Stimulated activated CD8-positive, alpha-beta memory T cell treated with anti-CD3 and anti-CD28 coated beads, Interleukin-7, amount 100 ng/mL, for 24 hours (primary cell): ENCODE measurements around the gene ANKRD31.

ENCODE experiments used
- DNase-seq: peaks from one replicate; pipeline ENCODE4 v3.0.0-alpha.2; 2020; ENCODE audit warnings: low read depth

ANKRD31 gene

DNA sequence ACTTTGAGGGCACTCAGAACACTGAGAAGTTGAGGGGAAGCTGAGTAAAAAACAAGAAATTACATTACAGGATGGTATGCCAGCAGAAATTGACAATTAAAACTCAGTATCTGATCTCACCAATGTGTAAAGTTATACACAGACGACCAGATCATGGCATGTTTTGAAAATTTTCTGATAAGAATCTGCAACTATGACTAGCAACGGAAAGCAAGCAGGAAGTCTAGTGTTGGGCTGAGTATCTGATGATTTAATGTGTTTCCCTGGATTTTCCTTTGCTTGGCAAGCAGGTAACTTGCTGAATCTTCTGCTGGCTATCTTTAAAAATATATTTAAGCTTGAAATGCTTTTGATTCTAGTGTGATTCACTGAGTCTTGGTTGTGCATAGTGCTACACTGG lies 179.1 kb downstream of the ANKRD31 start:
- DNase-seq, result no peak

DNA sequence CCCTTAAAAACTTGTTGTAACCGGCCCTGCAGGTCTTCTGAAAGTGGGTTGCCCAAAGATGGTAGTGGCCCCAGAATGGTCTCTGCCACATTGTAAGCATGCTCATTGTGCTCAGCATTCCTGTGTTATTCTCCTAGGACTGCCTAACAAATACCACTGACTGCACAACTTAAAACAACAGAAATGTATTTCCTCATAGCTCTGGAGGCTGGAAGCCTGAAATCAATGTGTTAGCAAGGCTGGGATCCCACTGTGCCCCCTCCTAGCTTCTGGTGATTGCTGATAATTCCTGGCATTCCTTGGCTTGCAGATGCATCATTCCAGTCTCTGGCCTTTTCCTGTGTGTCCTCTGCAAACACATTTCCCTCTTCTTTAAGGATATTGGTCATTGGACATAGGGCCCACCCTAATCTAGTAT lies 180.9 kb downstream of the ANKRD31 start:
- DNase-seq, result no peak

DNA sequence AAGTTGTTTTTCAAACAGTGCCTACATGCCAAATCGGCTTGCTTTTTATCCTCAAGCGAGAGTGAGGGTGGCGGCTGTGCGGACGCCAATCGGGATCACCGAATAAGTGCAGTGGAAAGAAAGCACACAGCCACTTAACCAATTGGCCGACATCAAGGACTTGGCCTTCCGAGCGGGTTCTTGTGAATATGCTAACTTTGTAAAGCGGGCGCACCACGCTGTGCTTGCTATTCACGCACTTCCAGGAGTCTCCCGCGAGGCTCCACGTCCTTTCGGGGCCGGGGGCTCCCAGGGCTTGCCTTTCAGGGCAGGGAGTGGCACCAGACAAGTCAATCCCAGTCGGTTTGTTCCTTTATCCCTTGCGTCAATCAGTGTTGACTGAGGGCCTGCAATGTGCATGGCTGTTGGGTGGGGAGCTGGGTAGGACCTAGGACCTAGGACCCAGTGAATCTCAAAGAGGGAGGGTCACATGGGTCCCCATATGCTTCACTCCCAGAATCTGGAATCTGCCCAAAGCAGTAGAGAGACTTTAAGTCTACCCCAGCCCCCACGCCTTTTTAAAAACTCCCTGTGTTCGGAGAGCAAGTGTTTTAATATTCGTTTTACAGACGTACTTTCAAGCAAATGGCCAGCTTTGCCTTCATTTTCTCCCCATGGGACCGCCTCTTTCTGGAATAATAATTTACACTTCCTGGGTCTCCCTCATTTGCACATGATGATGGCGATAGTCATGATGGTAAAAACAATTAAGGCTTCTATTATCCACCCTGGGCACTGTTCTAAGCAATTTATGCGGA lies 182.3 kb downstream of the ANKRD31 start:
- DNase-seq, result no peak

DNA sequence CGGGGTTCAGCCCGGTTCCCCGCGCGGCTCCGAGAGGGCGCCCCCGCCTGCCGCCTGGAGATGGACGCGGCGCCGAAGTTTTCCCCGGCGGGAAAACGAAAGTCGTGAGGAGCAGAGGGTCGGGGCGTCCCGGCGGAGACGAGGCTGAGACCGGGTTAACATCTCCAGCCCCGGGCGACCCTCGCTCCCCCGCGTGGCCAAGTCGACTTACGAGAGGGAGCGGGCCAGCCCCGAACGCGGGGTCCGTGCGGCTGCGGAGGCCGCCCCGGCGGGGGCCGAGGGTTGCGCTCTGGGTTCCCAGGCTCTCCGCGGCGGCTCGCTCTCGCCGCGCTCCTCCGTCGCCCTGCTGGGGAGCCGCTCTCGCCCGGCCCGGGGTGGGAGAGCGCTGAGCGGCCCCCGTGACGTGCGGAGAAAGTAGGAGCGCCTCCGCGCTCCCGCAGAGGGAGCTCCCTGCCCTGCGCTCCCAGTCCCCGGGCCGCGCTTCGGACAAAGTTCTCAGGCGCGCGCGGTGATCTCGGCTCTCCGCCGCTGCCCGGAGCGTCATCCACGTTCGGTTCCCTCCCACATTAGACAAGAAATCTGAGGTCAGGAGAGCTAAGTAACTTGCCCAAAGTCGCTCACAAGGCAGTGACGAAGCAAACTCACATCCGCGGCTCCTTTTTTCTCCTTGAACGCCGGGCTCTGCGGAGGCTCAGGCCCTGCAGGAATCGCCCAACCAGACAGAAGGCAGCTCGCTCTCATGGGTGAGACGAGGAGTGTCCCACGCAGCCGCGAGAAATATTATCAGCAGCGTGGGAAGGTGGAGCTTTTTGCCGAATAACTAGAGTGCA lies 183.2 kb downstream of the ANKRD31 start:
- no peak for DNase-seq

DNA sequence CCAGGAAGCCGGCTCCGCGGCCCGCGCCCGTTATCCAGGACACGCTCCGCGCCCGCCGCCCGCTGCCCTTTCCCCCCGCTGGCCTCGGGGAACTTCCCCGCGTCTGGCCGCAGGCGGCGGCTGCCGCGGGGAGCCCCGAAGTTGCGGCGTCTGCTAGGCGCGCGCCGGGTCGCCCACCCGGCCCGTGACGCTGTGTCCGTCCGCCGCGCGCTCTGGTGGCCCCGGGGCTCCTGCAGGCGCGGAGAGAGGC lies 183.7 kb downstream of the ANKRD31 start:
- no peak for DNase-seq

DNA sequence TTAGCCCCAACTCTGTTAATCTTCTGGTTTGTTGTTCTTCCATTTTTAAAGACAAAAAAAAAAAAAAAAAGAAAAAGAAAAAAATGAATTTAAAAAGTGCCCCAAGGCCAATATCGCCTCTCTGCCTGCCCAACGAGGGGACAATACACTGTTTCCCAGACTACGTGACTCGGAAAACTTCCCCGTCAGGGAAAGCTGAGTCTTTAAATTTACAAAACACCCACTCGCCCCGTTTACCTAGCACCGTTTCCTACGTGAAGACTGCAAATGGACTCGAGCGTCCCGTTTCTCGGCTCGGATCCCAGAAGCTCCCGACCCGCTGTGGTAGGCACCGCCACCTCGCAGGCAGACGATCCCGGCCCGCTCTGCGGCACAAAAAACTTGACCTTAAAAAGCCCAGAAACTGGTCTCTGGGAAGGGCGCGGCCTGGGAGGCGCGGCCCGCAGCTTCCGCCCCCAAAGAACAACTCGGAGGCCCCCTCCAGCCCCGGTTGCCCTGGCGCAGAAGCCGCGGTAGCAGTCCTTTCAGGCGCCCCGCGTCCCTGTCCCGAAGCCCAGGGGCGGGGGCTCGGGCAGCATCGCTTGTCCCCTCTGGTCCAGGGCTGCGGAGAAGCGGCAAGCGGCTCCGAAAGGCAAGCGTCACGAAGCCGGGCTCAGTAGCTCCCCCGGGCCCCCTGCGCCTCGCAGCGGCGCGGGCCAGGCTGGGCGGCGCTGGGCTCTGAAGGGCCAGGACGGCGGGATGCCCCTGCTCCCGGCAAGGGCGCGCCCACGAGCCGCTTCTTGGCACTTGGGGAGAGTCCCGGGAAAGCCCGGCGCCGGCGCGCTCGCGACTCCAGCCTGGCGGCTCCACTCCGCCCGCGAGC lies 184.3 kb downstream of the ANKRD31 start, which contains the start of gene GCNT4:
Gene GCNT4, minus strand, starts transcription at position 367 of the 862 bp plus-strand sequence. CDS start 22,521 bp downstream, outside the sequence.
- DNase-seq, result no peak

DNA sequence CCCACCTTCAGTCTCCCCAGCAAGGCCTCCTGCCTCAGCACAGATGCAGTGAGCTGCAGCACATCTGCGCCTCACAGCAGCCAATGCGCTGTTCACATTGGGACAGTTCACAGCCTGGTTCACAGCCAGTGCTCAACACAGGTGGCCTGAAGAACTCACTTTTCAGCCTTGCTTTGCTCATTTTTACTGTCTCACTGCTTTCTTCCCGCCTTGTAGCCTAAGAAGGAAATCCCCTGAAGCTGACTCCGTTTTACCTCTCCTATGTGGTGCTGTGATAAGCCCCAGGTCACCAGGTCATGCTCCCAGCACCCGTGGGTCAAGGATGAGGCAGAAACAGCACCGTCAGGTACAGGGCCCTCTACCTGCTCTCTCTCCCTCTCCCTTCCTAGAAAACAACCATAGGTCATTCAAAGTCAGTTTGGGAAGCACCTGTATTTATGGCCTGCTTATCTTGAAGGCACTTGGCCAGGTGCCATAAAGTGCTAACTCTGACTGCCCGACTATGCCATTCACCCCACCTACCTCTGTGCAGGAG lies 185.4 kb downstream of the ANKRD31 start:
- DNase-seq, result no peak

DNA sequence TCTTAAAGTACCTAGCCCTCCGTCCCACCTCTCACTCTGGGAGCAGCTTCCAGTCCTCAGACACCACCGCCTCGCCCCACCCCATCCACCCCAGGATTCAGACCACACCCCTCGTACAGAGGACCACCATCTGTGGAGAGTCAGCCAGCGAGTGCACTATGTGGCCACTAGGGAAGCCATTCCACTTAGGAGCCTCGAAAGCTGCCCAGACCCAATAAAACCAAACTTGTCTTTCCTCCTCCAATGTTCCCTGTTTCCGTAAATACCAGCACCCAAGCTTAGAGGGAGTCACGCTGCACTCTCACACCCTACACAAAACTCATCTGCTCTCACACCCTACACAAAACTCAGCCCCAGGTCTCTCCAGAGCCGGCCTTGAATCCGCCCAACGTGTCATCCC lies 186.3 kb downstream of the ANKRD31 start:
- DNase-seq, result no peak

DNA sequence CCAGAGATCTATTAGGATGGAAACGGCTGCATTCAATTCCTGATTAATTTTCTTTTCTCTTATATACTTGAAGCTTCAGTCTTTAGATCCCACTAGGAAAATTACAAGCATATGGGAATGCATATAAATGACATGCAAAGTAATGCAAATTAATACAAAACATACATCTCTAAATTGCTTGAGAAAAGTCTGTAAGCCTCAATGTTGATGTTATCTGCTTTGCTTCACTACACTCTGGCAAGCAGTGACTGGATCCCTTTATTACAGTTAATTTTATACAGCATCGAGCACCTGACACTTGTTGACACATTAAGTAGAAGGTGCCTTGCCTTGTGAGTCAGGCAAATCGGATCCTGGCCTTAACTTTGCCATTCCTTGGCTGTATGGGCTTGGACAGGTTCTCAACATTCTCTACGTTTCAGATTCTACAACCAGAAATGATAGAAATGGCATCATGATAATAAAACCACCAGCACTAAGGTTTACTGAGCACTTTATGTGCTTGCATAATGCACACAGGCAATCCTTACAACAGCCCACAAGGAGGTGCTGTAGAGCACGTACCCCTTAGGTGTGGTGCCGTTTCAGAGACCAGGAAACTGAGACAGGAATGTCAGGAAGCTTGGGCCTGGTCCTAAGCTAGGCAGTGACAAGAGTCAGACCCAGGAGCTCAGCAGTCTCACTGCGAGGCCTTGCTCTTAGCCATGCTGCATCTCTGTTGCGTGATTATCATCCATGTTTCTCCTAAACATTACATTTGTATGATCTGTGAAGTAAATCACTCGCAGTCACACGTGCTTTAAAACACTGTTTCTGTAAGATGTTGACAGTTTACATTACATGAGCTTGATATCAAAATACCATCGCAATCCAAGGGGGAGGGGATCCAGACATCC lies 187.0 kb downstream of the ANKRD31 start:
- DNase-seq, result no peak

DNA sequence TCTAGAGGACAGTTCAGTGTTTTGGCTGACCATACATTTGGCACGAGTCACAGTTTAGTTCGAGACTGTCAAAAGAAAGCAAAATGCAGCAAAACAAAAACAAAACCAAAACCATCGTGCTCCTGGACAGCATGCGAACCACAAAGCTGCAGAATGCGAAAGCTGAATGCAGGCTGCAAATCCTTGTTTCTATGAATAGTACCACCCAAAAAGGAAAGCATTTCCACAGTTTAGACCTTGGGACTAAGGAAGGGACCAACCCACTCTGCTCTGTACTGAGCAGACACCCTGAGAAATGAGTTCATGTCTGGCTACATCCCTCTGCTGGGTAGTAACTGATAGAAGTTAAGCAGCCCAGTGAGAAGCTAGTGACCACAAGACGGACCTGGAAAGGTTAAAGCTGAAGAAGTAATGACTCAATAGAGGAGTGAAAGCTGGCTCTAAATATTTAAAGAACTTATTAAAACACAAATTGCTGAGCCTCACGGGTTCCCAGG lies 188.2 kb downstream of the ANKRD31 start:
- no peak for DNase-seq

DNA sequence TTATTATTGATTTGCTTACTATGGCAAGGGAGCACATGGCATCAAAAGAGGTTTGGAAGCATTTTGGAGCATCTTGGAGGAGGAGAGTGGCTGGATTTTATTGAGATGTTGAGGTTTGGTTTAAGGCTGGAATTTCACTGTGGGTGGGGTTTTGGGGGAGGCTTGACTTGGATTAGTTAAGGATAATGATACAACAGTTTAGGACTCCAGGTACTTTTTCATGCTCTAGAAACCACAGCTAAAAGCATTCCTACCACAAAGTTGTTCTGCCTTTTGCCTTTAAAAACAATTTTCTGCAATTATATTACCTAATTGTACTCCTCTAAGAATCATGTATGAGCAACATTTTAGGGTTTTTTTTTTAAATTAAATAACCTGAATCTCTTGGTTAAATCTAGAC lies 189.3 kb downstream of the ANKRD31 start:
- DNase-seq, result no peak

DNA sequence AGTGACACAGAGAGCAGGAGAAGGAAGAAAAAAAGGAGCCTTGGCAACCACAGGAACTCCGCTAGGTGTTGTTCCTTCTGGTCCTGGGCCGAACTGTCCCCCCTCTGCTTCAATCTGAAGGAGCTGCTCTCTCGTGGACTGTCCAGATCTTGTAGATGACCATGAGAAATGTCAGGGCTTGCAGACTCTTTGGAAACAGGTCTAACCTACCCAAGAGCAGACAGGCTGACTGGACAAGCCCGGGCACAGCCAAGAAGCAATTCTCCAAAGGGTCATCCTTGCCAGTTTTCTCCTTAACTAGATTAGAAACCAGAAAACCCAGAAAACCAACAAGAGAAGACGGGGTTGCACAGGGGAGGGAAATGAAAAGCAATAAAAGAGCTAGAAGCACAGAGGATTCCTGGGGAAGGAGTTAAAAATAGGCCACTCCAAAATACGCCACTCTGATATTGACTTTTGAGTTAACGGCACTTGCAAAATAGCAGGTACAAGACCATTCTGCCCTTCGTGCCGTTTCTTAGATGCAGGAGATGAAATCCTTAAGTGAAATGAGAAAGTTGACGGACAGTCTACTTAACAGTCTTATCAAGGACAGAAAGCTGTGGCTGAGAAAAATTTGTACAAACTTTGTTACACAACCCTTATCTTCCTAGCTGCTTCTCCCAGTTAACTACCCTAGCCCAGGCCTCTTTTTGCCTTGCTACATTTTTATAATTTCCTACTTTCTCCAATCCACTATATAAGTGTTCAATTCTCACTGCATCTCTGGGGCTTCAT lies 190.1 kb downstream of the ANKRD31 start:
- no peak for DNase-seq

DNA sequence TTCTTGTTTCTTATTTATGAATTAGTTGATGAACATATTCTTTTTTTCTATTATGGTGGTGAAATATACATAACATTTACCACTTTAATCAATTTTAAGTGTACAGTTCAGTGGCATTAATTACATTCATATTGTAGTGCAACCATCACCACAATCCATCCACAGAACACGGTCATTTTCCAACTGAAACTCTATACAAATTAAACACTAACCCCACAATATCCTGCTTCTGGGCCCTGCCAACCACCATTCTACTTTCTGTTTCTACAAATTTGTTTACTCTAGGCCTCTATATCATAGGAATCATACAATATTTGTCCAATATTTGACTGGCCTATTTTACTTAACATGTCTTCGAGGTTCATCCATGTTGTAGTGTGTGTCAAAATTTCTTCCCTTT lies 191.6 kb downstream of the ANKRD31 start:
- no peak for DNase-seq

DNA sequence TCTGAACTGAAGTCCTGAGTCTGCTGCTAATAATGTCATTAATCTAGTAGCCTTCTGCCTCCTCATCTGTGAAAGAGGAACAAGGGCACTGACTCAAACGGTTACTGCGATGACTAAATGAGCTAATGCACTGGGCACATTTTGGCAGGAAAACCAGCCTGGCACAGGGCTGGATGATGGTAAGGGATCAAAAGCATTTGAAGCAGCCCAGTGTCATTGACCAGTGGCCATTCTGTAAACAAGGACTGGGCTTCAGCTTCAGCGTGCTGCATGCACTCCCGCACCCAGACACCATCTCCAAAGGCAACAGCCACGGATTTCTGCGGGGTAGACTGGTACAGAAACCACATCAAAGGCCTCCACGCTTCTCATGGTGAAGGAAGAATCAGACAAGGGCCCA lies 192.3 kb downstream of the ANKRD31 start:
- DNase-seq, result no peak

DNA sequence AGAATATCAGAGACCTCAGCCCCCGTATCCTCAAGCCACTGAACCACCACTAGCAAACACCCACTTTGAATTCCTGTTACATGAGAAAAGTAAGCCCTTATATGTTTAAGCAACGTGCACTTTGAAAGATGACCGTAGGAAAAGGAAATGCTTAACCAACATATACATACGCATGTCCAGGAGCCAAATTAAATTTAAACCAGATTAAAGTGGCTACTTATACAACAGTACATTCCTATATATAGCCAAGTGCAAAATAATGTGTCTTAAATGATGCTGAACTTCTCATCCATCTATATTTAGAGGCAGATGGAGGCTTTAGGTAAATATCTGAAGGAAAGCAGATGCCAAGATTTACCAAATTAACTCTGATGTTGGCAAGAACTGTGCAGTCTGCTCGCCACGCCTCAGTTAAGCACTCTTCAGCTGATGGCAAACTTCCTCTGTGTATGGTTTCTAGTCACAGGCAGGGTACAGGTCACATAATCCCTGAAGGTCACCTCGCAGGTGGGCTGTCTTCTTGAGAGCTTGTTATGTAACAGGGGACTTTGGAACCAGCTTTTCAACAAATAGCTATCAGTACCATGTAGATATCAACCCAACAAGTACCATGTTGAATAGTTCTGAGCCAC lies 192.9 kb downstream of the ANKRD31 start:
- no peak for DNase-seq

DNA sequence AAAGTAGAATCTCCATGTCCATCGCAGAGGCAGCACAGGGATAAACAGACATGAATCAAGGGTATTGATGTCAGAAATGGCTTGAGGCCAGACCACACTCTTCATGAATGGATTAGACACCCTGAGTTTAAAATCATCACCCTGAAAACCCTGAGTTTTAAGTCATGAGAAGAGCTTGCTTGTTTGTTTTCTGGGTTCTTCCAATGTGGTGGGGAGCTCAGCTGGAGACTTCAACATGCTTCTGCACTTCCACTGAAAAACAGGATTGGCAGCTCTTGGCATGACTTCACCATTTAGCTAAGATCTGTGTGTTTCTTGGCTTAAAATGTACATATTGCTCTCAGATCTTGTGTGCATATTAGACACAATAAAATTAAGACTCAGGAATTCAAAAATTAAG lies 194.2 kb downstream of the ANKRD31 start:
- DNase-seq, result no peak

DNA sequence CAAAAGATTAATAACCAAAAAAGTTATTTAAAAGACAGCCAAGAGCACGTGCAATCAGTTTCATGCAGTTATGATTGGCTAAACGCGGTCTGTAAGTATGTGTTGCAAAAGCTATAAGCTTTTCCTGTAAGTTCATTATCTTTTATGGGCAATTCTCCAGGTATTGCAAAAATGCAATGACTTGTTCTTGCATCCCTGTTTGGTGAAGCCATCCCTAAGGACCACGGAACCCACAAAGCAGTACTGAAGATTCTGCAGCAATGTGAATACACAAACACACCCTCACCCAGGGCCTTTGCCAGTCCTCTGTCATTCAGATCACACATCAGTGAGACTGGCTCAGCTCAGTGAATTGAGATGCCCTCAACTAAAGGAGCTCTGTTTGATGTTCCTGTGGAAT lies 195.7 kb downstream of the ANKRD31 start:
- DNase-seq, result no peak

DNA sequence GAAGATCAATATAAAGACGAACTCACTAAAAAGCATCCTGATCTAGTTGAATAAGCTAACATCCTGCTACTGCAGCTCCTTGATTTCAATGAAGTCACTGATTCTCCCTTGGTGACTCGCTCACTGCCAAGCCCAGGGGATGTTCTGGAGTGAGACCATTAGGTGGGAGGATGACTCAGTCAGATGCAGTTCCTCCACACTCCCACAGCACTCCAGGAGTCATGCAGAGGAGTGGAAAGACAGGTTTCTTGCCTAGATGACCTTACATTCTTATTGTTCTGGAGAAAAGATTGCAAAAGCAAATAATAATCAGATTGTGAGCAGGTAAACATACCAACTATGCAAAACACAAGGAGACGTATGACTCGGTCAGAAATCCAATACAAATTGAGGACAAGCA lies 199.6 kb downstream of the ANKRD31 start:
- no peak for DNase-seq

DNA sequence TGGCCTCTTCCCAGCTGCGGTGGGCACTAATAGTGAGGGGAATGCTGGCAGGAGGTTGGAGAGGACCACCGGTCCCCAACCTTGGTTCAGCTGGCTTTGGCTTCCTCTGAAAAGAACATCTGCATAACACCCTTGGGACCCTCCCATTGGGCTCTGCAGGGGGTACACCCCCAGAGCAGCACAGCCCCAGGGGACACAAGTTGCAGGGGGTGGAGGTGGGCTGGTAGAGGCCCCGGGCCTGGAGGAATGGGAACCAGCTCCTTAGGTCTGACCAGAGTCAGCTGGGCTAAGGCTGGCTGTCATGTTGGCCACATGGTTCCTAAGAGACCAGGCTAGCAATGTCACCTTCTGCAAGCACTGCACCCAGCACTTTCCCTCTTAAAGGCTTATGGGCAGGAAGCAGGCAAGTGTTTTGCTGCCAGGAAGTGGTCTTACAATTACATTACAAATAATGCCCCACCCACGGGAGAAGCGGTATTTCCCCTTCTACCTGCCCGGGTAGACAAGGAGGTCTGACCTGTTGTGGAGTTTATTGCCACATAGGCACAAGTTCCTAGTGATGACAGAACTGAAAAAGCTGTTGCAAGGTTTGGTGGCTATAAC lies 202.4 kb downstream of the ANKRD31 start:
- no peak for DNase-seq
